CD4-positive, alpha-beta T cell treated with Interleukin-4 for 1 hour (primary cell): ENCODE measurements around the gene POMC.
"Not testable (repeated sequence)": the region's sequence is repeated elsewhere in the genome, so short reads cannot be mapped to it uniquely, and the experiment has no call there.

Source experiments
- DNase-seq, 2 donors: peaks; one replicate each; pipeline ENCODE4 v3.0.0-alpha.2; 2020 to 2022

Gene POMC

DNA sequence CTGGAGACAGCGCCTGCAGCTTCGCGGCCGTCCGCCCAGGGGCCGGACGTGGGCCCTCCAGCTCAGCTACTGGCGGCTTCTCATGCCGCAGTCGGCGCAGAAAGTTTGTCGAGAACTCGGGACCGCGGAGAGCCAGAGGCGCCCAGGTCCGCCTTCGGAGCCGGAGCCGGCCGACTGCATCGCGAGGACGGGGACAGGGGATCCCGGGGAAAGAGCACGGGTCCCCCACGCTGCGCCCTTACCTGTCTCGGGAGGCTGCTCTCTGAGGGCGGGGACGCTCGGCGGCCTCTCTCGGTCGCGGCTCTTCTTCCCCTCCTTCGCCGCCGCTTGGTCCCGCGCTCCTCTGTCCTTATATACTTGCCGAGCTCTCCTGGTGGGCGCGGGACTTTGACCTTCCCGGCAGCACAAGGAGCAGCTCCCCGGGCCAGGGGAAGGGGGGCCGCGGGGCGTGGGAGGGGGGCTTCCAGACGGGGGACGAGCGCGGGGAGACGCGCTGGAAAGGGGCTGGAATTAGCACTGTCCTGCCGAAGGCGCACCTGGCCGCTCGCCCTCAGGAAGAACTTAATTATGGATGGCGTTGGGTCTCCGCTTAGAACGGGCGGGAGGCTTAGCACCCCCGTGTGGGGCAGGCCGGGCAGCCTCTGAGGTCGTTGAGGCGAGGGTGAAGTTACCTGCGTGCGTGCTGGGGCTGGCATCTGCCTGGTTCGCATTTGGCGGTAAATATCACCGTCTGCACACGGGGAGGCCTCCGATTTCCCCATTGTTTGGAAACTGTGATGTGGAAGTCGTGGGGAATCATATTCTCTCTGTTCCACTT, at the start of gene POMC:
POMC (minus strand) TSS at position 325 of the 817 bp plus-strand sequence. CDS start 3,808 bp downstream, outside the sequence.
- DNase-seq: peak; percentile 17 to 19

DNA sequence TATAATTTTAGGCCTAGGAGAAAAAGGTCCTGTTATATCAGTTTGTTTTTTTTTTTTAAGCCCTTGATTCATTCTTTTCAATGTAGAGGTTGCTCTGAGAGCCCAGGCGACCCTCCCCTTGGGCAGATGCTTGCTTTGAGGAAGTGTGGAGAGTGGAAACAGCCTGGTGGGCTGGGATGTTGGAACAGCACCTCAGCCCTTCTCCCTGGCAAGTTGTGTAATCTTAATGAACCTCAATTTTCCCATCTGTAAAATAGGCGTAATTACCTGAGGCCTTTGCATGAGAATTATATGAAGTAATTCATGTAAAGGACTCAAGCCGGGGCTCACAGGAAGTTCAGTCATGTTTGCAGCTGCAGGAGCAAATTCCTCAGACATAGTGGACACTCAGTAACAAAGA, 49.7 kb upstream of the POMC start:
- DNase-seq: no peak

DNA sequence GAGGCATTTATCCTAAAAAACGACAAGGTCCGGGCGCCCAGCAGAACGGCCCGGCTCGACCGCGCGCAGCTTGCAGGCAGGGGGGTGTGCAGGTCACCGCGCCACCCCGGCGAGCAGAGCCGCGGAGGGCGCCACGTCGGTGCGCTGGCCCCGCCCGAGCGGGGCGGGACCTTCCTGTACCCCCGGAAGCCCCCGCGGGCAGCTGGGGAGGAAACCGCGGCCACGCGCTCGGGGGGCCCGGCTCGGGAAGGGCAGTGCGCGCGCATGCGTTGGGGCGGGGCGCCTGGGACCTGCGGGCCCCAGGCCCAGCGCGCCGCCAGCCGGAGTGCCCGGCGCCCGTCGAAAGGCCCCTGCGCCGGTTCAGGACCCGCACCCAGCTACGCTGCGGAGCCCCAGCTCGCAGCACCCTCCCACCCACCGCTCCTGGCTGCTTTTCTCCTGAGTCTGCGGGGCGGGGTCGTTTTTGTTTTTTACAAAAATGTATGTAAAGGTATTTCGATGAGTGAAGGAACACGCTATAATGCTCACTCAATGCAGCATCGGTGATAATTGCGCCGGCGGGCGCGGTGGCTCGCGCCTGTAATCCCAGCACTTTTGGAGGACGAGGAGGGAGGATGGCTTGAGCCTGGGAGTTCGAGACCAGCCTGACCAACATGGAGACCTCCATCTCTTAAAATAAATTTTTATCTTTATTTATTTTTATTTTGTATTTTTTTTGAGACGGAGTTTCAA, 47.7 kb upstream of the POMC start:
- DNase-seq: peak; percentile 88 to 89

DNA sequence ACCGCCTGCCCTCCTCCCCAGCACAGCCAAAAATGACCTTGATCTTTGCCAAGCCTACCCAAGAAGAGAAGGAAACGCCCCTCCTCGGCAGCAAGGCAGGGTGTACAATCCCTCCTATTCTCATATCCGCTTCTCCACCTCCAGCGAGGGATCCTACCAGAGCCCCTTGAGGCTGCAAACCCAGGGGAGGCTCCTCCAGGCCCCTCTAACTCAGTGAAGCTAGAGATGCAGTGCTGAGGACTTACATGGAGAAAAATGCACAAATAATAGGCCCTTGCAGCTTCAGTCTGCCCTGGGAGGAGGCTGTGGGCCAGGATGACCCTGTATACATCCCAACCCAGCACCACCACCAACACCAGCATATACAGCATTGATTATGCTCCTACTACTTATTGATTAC, 46.9 kb upstream of the POMC start:
- peak in 1 of 2 donors; percentile 11 for DNase-seq

DNA sequence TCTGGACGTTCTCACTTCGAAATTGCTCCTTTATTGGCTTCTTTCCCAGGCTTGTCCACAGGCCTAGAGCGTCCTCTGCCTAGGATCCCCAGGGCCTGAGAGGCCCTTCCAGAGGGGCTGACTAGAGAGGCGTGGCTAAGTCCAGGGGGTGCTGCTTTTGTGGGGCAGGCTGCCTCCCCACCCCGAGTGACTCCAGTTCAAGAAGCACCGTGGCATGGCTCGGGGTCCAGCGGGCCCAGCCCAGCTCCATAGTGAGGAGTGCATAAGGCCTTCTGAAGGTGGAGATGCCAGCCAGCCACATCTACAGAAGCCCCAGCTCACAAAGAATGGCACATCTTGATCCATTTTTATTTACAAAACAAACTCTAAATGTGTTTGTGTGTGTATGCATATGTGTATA, 44.8 kb upstream of the POMC start:
- DNase-seq: no peak

DNA sequence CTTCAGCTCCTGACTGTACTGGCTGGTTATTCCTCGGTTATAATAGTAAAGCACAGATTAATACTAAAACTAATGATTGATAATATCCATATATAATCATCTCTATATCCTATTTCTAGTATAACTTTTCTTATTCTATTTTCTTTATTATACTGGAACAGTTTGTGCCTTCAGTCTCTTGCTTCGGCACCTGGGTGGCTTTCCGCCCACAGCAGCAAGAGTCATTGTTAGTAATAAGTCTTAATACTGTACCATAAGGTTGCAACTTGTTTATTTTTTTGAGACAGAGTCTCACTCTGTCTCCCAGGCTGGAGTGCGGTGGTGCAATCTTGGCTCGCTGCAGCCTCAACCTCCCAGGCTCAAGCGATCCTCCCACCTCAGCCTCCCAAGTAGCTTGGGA, 42.5 kb upstream of the POMC start:
- DNase-seq: not testable (repeated sequence)

DNA sequence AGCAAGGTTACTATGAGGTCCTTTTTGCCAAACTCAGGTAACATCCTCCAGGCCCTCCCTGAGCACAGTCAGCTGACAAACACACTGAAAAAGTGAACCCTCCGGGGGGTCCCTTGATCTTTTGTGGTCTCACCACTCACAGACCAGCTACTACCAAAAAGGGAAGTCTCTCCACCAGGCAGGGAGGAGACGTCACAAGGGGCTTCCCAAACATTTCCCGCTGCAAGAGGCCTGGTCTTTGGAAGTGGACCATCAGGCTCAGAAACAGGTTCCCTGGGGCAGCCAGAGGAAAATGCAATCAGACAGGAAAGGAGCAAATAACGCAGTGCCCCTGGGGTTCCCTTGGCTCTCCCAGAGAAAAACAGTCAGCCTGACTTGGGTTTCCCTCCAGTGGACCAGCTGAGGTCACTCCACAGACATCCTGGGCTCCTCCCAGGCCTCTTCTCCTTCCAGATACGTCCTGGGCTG, 38.7 kb upstream of the POMC start:
- peak in 1 of 2 donors; percentile 64 for DNase-seq

DNA sequence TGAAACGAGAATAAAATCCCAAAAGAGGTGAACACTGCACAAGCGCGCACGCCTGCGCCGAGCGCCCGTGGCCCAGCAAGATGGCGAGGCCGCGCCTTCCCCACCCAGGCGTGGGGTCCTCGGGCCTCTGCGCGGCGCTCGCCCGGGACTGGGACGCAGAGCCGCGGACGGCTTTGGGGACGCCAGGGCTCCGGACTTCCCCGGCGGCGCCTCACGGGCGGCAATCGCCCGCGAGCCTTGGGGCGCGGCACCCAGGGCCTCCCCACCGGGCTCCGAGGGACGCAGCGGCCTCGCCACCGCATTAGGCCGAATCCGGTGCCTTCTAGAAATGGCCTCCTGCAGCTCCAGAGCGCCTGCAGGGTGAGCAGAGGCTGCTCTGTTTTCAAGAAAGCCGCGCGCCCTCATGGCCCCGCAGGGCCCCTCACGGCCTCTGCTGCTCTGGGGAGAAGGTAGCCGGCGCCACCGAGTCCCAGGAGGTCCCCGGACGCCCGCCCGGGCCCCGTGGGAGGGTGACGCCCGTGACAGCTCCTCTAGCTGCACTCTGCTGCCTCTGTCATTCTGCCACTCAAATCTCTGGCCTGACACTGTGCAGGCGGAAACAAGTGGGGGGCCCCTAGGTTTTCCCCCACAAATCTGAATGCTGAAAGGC, 35.9 kb upstream of the POMC start:
- DNase-seq: peak; percentile 14 to 49

DNA sequence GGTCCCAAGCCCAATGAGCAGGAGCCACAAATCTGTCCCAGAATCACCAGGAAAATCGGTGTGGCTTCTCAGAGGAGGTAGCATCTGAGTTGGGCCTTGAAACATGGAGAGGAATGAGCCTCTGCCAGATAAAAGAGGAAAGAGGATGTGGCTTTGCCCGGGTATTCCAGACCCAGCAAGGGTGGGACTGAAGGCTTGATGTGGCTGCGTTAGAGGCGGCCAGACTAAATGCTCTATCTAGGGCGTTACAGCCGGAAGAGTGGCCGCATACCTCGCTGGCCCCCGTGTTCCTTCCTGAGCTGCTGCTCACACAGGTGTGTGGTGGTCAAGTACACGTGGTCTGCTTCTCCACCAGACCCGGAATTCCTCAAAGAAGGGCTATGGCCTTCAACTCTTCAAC, 33.9 kb upstream of the POMC start:
- DNase-seq: no peak

DNA sequence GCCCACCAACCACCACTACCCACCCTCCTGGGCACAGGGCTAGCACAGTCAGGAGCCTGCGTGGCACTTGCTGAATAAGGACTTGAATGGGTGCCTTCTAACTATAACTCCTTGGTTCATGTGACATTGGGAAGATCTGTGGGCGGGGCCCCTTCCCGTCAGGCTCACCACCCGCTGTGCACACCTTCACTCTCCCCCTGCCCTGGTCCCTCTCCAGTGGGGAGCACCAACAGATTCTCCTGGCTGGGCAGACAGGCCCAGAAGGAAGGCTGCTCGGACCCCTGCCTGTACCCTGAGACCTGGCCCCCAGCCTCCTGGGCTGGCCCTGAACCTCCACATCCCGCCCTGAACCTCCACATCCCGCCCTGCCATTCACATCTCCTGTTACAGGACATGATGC, 33.4 kb upstream of the POMC start:
- no peak for DNase-seq

DNA sequence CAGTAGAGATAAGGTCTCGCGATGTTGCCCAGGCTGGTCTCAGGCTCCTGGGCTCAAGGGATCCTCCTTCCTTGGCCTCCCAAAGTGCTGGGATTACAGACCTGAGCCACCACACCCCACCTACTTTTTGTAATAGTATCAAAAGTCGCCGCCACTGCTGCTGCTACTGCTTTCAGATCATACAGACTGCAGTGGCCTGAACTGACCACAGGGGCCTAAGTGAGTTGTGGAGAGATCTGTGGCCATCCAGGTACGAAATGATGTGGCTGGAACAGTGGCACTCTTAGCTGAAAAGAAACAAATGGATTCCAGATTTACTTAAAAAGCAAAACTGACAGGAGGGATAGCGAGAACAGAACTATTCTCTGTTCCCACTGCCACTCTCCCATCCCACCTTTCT, 32.9 kb upstream of the POMC start:
- no peak for DNase-seq

DNA sequence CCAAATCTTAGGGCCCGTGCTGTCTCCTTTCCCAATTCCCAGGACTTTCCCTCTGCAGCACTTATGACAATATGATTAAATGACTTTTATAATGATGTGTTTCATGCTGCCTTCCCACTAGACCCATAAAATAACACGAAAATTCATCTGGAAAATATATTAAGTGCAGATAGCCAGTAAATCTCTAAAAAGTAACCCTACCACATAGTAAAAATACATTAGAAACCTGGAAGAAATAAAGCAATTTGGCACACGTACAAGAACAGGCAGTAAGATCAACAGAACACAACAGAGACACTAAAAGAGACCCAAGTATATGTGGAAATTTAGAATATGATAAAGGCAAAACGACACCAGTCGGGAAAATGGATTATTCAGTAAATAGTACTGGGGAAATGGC, 30.2 kb upstream of the POMC start:
- DNase-seq: no peak

DNA sequence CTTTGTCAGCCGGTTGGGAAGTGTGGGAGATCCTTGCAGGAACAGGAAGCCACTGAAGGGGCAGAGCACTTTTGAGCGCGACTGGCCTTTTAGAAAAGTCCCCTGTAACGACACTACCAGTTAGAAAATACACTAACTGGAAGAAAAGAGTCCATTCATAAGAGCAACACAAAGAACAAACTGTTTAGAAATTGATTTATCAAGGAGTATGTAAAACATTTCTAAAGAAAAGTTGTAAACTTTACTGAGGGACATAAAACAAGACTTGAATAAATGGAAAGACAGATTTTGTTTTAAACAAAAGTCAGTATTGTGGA, 29.8 kb upstream of the POMC start:
- no peak for DNase-seq

DNA sequence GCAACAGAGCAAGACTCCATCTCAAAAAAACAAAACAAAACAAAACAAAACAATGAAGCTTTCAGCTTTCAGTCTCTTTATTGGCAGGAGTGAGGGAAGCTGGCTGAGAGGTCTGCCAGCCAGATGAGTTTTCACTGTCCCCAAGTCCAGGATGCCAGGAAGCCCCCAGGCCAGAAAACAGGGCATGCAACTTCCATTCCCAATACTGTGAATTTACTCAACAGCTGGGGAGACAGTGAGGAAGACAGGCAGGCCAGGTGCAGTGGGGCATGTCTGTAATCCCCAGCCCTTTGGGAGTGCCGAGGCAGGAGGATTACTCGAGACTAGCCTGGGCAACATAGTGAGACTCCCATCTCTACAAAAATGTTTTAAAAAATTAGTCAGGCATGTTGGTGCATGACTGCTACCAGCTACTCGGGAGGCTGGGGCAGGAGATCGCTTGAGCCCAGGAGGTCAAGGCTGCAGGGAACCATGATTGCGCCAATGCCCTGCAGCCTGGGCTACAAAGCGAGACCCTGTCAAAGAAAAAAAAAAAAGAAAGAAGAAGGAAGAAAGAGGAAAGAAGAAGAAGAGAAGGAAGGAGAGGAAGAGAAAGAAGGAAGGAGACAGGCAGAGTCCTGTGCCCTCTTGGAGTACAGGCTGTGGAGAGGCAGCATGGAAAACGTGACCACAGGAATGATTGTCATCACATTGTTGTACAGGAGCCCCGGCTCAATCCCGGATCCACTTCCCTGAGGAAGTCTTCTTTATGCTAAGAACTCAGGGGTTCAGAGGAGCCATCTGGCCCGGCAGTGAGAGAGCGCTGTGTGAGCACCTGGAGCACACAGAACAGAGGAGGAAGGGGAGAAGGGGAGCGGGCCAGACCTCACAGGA, 29.2 kb upstream of the POMC start:
- DNase-seq: no peak

DNA sequence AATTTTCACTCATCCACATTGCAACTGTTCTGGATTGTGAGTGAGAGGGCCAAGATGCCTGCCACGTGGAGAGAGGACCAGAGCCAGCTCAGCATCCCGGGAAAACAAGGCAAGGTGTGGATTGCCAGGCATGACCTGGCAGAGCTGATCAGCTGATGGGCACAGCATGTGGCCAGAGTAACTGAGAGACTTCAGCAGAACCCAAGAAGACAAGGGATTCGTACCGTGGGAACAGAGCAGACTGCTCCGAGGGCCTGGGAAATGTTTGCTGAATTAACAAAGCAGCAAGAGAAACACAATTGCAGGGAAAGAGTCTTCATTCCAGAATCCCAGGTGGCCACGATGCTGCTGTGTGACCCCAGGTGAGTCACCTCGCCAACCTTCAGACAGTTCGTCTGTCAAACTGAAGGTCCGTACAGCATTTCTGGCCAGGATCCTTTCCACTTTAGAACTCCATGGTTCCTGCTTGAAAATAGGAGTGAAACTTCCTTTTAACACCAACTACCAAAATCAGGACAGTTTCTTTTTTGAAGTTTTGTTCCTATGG, 26.3 kb upstream of the POMC start:
- DNase-seq: no peak

DNA sequence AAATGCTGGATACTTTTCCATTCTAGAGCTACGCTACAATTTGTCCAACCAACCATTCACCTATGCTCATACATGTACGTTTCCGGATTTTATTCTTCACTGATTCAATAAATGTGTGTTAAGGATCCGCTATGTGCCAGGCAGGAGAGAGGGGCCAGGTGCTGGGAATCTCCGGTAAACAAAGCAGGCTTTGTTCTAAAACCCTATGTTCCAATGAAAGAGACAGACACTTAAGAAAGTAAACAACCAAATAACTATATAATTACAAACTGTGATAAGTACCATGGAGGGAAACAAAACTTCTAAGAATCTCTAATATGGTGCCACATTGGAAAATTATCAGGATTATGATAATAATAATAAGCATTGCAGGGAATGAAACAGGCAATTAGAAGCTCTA, 22.2 kb upstream of the POMC start:
- no peak for DNase-seq

DNA sequence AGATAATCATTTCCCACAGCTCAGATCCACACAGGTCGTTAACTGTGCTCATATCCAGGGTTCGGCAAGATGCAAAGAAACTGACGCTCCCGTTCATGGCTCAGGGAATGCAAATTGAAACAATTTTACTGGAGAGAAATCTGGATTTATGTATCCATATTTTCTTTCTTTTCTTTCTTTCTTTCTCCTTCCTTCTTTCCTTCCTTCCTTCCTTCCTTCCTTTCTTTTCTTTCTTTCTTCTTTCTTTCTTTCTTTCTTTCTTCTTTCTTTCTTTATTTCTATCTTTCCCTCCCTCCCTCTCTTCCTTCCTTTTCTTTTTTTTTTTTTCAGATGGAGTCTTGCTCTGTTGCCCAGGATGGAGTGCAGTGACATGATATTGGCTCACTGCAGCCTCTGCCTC, 20.0 kb upstream of the POMC start:
- no peak for DNase-seq

DNA sequence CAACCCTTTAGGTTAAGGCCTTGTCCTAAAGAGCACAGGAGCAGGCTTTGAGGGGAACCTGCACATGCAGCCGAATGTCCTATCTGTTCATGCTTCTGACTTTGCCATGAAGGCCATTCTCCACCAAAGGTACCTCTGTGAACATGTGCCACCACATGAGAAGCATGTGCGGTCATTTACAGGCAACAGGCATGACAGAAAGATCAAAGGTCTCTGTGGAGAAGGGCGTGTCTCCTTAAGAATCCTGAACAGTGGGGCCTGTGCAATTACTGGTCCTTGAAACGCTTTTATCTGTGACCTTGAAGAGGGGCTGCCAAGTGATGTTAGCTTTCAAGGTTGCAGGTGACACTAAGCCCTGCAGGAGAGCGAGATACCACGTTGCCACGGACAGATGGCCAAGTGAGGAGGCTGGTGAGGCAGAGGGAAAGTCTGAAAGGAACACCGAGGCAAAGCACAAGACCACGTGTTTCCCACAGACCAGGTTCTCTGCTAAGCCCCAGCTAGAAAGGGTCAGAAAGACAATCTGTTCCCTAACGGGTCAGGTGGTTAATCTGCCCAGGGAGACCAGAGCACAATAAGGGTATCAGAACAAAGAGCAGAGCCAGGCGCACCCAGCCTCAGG, 19.5 kb upstream of the POMC start:
- DNase-seq: no peak

DNA sequence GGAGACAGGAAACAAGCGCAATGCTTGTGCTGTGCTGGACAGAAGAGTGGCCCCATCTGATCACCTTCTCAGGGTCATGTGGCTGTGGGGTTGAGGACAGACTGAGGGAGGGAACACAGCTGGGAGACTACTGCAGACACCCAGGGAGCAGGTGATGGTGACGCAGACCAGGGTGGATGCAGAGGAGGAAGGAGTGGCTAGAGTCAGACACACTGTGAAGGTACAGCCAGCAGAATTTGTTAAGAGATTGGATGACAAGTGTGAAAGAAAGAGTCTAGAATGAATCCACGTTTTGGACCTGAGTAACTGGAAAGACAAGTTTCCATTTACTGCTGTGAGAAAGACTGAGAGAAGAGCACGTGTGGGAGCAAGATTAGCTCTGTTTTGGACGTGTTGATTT, 15.9 kb upstream of the POMC start:
- no peak for DNase-seq

DNA sequence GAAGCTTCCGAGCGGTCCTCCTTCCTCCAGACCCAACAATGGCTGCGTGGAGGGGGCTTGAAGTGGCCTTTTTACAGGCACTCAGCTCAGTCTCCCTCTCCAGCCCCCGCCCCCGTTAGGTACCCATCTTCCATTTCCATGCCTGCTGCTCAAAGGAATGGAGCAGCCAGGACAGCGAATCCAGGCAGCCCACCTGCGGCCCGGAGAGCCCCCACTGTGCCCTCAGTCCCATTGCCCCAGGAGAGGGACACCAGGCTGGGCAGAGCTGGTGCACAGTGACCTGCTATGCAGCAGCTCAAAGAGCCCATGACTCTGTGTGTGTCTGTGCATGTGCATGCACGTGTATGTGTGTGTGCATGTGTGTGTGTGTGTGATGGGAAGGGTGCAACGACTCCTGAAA, 10.6 kb upstream of the POMC start:
- DNase-seq: no peak

DNA sequence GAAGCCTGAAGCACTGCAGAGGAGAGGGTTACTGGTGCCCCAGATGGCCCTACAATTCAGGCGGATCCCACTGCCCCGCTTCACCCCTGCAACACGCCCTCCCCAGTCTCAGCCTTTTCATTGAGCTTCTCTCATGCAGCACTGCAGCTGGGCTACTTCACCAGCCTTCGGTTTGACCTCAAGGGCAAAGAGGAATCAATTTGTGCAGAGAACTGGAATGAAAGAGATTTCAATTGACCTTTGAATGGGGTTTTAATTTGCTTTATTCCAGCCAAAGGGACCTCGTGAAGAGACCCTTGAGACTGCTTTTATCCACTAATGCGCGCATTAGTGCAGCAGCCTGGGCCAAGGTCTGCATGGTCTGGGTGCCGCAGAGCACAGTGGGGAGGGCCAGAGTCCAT, 8.8 kb upstream of the POMC start:
- DNase-seq: no peak

DNA sequence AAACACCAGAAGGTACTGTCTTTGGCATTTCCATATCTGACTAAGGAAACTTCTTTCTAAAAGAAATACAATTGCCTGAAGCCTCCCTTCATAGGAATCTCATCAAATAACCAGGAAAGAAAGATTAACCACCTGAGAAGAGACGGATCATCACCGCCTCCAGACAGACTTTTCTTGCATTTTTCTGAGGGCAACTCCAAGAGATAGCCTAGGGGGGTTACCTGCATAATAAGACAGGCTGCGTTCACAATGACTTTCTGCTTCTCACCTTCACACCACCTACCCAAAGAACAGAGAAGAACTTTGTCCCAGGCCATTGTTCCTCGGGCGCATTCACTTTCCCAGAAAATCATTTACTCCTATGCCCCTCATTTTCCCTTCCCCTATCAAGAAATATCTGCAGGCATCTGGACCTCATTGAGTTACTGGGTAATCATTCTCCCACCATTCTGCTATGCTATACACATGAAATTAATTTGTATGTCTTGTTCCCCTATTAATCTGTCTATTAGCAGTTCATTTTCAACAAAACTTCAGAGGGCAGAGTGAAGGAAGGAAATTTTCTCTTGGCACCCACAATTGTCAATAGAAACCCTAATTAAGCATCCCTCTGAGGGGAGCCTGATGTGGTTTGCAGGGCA, 8.3 kb upstream of the POMC start:
- no peak for DNase-seq
